H1 (cell line): Measurements from ENCODE around the gene H1-8.

Source experiments
- CBX8 ChIP-seq: fragments of 300-800, 300-1000 bp; sonication (generic); IDR thresholded peaks from 2 replicates; pipeline ENCODE4 v1.7.1; 2016; ENCODE audit warnings: low read depth, low read length, borderline replicate concordance
- EP300 ChIP-seq, 2 experiments: IDR thresholded peaks; 1 replicate in 1 of 2; 2 replicates in 1 of 2; pipeline ENCODE4 v1.6.1; 2011 to 2012; ENCODE audit warnings: low read depth in 2 of 2, low read length in 2 of 2, mild to moderate bottlenecking in 2 of 2, borderline replicate concordance in 1 of 2, inconsistent platforms in 1 of 2, moderate library complexity in 1 of 2
- EZH2 ChIP-seq: fragments of 200-600 bp; sonication (generic); IDR thresholded peaks from 2 replicates; pipeline ENCODE4 v1.7.1; 2012; ENCODE audit warnings: low read depth, mild to moderate bottlenecking, moderate library complexity, low read length, inconsistent platforms; ENCODE audit not compliant: severe bottlenecking
- HDAC2 ChIP-seq, 2 experiments: fragments of 300-600 bp in 1 of 2; sonication (generic) in 1 of 2; IDR thresholded peaks; 2 replicates each; pipeline ENCODE4 v1.6.1; 2011 to 2012; ENCODE audit warnings: low read depth in 2 of 2, low read length in 2 of 2, mild to moderate bottlenecking in 2 of 2, moderate library complexity in 2 of 2, borderline replicate concordance in 1 of 2, inconsistent platforms in 1 of 2
- KDM1A ChIP-seq: fragments of 200-600, 300-600 bp; sonication (generic); IDR thresholded peaks from 2 replicates; pipeline ENCODE4 v1.7.1; 2016; ENCODE audit warnings: mild to moderate bottlenecking, low read length, borderline replicate concordance
- NANOG ChIP-seq: IDR thresholded peaks from 2 replicates; pipeline ENCODE4 v1.6.1; 2011; ENCODE audit warnings: low read length, low read depth, mild to moderate bottlenecking, inconsistent platforms; ENCODE audit not compliant: insufficient read depth, poor library complexity, severe bottlenecking
- NRF1 ChIP-seq: IDR thresholded peaks from 2 replicates; pipeline ENCODE4 v1.6.1; 2011; ENCODE audit warnings: mild to moderate bottlenecking, low read depth, low read length, improper control_type of control experiment
- POLR2A ChIP-seq, 2 experiments: IDR thresholded peaks; 1 replicate in 1 of 2; 2 replicates in 1 of 2; pipeline ENCODE4 v1.6.1; 2011; ENCODE audit warnings: low read depth in 2 of 2, low read length in 2 of 2, mild to moderate bottlenecking in 2 of 2; ENCODE audit errors: control extremely low read depth in 1 of 2
- POLR2AphosphoS5 ChIP-seq: IDR thresholded peaks from 2 replicates; pipeline ENCODE4 v1.6.1; 2011; ENCODE audit warnings: low read depth, low read length
- RAD21 ChIP-seq, 2 experiments: IDR thresholded peaks in 1 of 2; conservative IDR thresholded peaks in 1 of 2; 2 replicates each; pipeline ENCODE4 v1.6.1; 2011; ENCODE audit warnings: low read depth in 2 of 2, low read length in 2 of 2, improper control_type of control experiment in 1 of 2, inconsistent platforms in 1 of 2, mild to moderate bottlenecking in 1 of 2, moderate library complexity in 1 of 2
- TF ChIP-seq, protein P1 (sequence below): IDR thresholded peaks from 2 replicates; pipeline ENCODE4 v1.6.1; 2012; ENCODE audit warnings: inconsistent platforms
- TF ChIP-seq, protein P2 (sequence below): IDR thresholded peaks from 2 replicates; pipeline ENCODE4 v1.6.1; 2011; ENCODE audit warnings: low read depth, mild to moderate bottlenecking, low read length; ENCODE audit not compliant: insufficient read depth
- TF ChIP-seq, protein P3 (sequence below): IDR thresholded peaks from 2 replicates; pipeline ENCODE4 v1.6.1; 2012; ENCODE audit warnings: inconsistent platforms
- TF ChIP-seq, protein P4 (sequence below), 3 experiments: IDR thresholded peaks; 1 replicate in 2 of 3; 2 replicates in 1 of 3; pipeline versions ENCODE4 v1.5.1 to v1.6.1; 2011; ENCODE audit warnings: low read length in 3 of 3, mild to moderate bottlenecking in 3 of 3, inconsistent platforms in 2 of 3, low read depth in 1 of 3, moderate library complexity in 1 of 3; ENCODE audit not compliant: insufficient read depth in 1 of 3; ENCODE audit errors: control extremely low read depth in 1 of 3

DNA sequence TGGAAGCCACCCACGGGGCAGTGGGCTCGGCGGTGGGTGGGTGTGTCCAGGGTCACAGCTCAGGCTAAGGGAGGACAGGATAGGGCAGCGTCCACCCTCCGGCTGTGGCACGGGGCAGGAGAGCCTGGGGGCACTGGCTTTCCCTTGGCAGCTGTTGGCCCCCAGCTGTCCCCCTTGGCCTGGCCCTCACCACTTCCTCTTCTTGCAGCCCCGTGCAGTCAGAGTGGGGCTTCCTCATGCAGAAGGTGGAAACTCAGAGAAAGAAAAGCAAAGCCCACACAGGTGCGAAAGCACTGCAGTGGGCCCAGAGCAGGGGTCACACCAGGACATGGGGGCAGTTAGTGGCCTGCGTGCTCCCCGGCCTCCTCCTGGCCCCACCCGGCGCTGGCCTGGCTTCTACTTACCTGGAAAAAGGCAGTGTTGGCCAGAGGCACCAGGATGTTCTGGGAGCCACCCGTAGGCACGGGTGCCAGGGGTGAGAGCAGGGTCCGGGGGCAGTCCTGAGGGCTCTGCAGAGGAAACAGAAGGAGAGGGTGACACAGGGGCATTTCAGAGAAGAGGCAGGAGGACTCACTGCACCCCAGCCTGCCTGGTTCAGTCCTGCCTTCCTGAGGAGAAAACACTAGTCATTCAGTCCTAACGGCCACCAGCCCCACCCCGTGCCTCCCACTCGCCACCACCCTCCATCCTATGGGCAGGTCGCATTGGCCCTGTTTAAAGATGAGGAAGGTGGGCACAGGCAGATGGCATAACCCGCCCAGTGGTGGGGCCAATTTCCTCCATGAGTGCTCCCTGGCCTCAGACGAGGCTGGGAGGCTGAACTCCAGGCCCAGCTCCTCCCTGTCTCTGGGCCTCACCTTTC is 35.2 kb downstream of the H1-8 start:
- TF ChIP-seq, protein P1, sequence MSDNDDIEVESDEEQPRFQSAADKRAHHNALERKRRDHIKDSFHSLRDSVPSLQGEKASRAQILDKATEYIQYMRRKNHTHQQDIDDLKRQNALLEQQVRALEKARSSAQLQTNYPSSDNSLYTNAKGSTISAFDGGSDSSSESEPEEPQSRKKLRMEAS: no peak
- TF ChIP-seq EZH2: no peak
- TF ChIP-seq, protein P2, sequence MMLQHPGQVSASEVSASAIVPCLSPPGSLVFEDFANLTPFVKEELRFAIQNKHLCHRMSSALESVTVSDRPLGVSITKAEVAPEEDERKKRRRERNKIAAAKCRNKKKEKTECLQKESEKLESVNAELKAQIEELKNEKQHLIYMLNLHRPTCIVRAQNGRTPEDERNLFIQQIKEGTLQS: no peak
- TF ChIP-seq, protein P3, sequence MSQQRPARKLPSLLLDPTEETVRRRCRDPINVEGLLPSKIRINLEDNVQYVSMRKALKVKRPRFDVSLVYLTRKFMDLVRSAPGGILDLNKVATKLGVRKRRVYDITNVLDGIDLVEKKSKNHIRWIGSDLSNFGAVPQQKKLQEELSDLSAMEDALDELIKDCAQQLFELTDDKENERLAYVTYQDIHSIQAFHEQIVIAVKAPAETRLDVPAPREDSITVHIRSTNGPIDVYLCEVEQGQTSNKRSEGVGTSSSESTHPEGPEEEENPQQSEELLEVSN: no peak
- TF ChIP-seq POLR2A (IDR thresholded peaks at IDR 0.05; ENCODE audit: control extremely low read depth in 1 of 2, low read depth in 2 of 2, low read length in 2 of 2): no peak
- TF ChIP-seq, protein P4, sequence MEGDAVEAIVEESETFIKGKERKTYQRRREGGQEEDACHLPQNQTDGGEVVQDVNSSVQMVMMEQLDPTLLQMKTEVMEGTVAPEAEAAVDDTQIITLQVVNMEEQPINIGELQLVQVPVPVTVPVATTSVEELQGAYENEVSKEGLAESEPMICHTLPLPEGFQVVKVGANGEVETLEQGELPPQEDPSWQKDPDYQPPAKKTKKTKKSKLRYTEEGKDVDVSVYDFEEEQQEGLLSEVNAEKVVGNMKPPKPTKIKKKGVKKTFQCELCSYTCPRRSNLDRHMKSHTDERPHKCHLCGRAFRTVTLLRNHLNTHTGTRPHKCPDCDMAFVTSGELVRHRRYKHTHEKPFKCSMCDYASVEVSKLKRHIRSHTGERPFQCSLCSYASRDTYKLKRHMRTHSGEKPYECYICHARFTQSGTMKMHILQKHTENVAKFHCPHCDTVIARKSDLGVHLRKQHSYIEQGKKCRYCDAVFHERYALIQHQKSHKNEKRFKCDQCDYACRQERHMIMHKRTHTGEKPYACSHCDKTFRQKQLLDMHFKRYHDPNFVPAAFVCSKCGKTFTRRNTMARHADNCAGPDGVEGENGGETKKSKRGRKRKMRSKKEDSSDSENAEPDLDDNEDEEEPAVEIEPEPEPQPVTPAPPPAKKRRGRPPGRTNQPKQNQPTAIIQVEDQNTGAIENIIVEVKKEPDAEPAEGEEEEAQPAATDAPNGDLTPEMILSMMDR (IDR thresholded peaks at IDR 0.05; ENCODE audit: control extremely low read depth in 1 of 3, insufficient read depth in 1 of 3, low read depth in 1 of 3, low read length in 3 of 3): no peak
- TF ChIP-seq NRF1: no peak
- no peak for TF ChIP-seq RAD21 (IDR thresholded peaks at IDR 0.05 in 1 of 2, conservative IDR thresholded peaks at IDR 0.05 in 1 of 2; ENCODE audit: low read depth in 2 of 2, low read length in 2 of 2)
- no peak for TF ChIP-seq NANOG
- no peak for TF ChIP-seq EP300 (IDR thresholded peaks at IDR 0.05; ENCODE audit: borderline replicate concordance in 1 of 2, low read depth in 2 of 2, low read length in 2 of 2)
- TF ChIP-seq CBX8: no peak
- TF ChIP-seq KDM1A: no peak
- no peak for TF ChIP-seq HDAC2 (IDR thresholded peaks at IDR 0.05; ENCODE audit: borderline replicate concordance in 1 of 2, low read depth in 2 of 2, low read length in 2 of 2)
- no peak for TF ChIP-seq POLR2AphosphoS5
